ENCODE results near the gene MICALL1.
"Not testable (repeated sequence)": the region's sequence is repeated elsewhere in the genome, so short reads cannot be mapped to it uniquely, and the experiment has no call there.

Gene MICALL1

DNA sequence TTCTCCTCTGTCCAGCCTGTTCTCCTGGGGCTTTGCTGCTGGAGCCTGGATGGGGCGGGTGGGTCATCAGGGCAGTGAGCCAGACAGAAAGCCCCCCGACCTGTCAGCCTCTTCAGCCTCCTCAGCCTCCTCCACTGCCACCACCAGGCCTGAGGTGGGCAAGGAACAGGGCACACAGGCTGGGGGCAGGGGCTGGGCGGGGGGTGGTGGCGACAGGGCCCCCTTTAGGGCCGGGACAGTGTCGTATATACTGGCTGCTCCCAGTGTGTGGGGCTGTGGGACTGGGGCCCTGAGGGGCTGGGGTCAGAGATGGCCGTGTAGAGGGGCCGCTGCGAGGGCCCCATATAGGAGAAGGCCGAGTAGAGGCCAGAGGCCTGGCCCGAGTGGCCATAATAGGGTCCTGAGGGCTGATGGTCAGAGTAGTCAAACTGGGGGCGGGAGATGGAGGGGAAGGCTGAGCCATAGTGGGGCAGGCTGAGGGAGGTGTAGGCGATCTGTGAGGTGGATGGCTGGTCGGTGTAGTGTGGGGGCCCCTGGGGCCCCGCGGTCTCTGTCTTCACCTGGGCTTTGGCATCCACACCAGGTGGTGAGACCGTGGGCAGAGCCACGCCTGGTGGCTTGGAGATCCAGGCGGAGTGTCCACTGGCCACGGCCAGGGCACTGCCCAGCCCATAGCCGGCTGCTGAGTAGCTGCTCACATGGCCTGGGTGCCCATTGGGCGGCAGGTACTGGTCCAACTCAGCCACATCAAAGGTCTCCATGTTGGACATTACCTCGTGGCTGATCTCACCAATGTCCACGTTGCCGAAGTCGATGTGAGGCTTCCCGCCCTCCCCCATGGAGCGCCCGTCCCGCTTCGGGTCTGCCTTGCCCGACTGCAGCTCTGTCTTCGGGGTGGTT is 67.4 kb downstream of the MICALL1 start:
- no peak overlapping the region for H3K27ac ChIP-seq (replicated peaks)
- no peak for DNase-seq (ENCODE audit: low read depth in 1 of 2, low spot score in 1 of 2)
- H3K27me3 ChIP-seq (ENCODE audit: insufficient read depth, poor library complexity, severe bottlenecking), result no peaks in the 10 kb centered on the region
- H3K4me3 ChIP-seq (replicated peaks; ENCODE audit: insufficient read depth, low read length), result no peak overlapping the region
- TF ChIP-seq, protein P1, sequence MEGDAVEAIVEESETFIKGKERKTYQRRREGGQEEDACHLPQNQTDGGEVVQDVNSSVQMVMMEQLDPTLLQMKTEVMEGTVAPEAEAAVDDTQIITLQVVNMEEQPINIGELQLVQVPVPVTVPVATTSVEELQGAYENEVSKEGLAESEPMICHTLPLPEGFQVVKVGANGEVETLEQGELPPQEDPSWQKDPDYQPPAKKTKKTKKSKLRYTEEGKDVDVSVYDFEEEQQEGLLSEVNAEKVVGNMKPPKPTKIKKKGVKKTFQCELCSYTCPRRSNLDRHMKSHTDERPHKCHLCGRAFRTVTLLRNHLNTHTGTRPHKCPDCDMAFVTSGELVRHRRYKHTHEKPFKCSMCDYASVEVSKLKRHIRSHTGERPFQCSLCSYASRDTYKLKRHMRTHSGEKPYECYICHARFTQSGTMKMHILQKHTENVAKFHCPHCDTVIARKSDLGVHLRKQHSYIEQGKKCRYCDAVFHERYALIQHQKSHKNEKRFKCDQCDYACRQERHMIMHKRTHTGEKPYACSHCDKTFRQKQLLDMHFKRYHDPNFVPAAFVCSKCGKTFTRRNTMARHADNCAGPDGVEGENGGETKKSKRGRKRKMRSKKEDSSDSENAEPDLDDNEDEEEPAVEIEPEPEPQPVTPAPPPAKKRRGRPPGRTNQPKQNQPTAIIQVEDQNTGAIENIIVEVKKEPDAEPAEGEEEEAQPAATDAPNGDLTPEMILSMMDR (IDR thresholded peaks at IDR 0.05; ENCODE audit: insufficient read depth, low read length), result no peak
- TF ChIP-seq, protein P2, sequence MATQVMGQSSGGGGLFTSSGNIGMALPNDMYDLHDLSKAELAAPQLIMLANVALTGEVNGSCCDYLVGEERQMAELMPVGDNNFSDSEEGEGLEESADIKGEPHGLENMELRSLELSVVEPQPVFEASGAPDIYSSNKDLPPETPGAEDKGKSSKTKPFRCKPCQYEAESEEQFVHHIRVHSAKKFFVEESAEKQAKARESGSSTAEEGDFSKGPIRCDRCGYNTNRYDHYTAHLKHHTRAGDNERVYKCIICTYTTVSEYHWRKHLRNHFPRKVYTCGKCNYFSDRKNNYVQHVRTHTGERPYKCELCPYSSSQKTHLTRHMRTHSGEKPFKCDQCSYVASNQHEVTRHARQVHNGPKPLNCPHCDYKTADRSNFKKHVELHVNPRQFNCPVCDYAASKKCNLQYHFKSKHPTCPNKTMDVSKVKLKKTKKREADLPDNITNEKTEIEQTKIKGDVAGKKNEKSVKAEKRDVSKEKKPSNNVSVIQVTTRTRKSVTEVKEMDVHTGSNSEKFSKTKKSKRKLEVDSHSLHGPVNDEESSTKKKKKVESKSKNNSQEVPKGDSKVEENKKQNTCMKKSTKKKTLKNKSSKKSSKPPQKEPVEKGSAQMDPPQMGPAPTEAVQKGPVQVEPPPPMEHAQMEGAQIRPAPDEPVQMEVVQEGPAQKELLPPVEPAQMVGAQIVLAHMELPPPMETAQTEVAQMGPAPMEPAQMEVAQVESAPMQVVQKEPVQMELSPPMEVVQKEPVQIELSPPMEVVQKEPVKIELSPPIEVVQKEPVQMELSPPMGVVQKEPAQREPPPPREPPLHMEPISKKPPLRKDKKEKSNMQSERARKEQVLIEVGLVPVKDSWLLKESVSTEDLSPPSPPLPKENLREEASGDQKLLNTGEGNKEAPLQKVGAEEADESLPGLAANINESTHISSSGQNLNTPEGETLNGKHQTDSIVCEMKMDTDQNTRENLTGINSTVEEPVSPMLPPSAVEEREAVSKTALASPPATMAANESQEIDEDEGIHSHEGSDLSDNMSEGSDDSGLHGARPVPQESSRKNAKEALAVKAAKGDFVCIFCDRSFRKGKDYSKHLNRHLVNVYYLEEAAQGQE (IDR thresholded peaks at IDR 0.05; ENCODE audit: insufficient replicate concordance, low read depth), result no peak
- no peak for TF ChIP-seq POLR2AphosphoS5 (IDR thresholded peaks at IDR 0.05; ENCODE audit: low read depth)
- TF ChIP-seq GABPA (IDR thresholded peaks at IDR 0.05; ENCODE audit: low read depth), result no peak
- no peak for TF ChIP-seq SPI1 (IDR thresholded peaks at IDR 0.05; ENCODE audit: borderline replicate concordance, low read depth)

DNA sequence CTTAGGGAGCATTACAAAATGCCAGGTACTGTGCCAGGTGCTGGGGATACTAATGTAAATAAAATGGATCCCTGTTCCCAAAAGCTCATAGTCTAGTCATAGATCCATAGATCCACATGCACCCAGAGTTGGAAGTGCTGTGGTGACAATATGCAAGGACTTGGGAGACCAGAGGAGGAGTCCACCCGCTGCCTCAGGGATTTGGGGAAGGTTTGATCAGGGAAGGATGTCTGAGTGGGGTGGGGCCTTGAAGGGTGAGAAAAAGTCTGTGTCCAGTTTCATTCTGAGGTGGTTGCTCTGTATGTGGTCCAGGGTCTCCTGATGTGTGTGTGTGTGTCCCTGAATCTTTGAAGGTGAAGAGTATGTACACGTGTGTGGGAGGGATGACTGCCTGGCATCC is 69.1 kb downstream of the MICALL1 start:
- H3K27me3 ChIP-seq (ENCODE audit: insufficient read depth, poor library complexity, severe bottlenecking), result no peaks in the 10 kb centered on the region
- H3K4me3 ChIP-seq (replicated peaks; ENCODE audit: insufficient read depth, low read length), result no peak overlapping the region
- no peak overlapping the region for H3K27ac ChIP-seq (replicated peaks)
- no peak for DNase-seq (ENCODE audit: low read depth in 1 of 2, low spot score in 1 of 2)
- TF ChIP-seq, protein P1 (IDR thresholded peaks at IDR 0.05; ENCODE audit: insufficient read depth, low read length), result no peak
- TF ChIP-seq, protein P2 (IDR thresholded peaks at IDR 0.05; ENCODE audit: insufficient replicate concordance, low read depth), result no peak
- TF ChIP-seq GABPA (IDR thresholded peaks at IDR 0.05; ENCODE audit: low read depth) (no peak), POLR2AphosphoS5 (IDR thresholded peaks at IDR 0.05; ENCODE audit: low read depth) (no peak), SPI1 (IDR thresholded peaks at IDR 0.05; ENCODE audit: borderline replicate concordance, low read depth) (no peak)

DNA sequence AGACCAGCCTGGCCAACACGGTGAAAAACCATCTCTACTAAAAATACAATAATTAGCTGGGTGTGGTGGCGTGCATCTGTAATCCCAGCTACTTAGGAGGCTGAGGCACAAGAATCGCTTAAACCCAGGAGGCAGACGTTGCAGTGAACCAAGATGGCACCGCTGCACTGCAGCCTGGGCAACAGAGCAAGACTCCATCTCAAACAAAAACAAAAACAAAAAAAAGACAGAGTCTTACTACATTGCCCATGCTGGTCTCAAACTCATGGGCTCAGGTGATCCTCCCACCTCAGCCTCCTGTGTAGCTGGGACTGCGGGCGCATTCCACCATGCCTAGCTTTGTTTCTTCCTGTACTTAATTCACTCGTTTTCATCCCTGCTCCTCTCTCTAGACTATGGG is 69.9 kb downstream of the MICALL1 start:
- not testable (repeated sequence) for DNase-seq (ENCODE audit: low read depth in 1 of 2, low spot score in 1 of 2); H3K27ac ChIP-seq (replicated peaks); H3K4me3 ChIP-seq (replicated peaks; ENCODE audit: insufficient read depth, low read length); H3K27me3 ChIP-seq (ENCODE audit: insufficient read depth, poor library complexity, severe bottlenecking)

DNA sequence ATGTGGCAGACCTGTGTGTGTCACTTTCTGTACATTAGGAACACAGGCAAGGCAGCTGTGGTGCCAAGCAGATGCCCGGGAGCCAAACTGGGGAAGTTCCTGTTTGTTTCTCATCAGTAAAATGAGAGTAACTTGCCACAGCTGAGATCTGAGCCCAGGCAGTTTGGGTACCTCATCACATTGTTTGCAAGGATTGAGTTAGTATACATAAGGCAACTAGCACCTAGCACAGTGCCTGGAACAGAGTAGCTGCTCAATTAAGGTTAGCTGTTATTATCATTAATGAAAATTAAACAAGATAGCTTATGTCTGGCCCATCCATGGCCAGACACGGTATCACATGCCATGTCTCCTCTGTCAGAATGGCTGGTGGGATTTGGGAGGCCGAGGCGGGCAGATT is 70.5 kb downstream of the MICALL1 start:
- DNase-seq (ENCODE audit: low read depth in 1 of 2, low spot score in 1 of 2), result peak in 1 of 2 experiments; percentile 14
- no peak for TF ChIP-seq SPI1 (IDR thresholded peaks at IDR 0.05; ENCODE audit: borderline replicate concordance, low read depth)
- TF ChIP-seq, protein P2 (IDR thresholded peaks at IDR 0.05; ENCODE audit: insufficient replicate concordance, low read depth), result no peak
- TF ChIP-seq POLR2AphosphoS5 (IDR thresholded peaks at IDR 0.05; ENCODE audit: low read depth), result no peak
- TF ChIP-seq GABPA (IDR thresholded peaks at IDR 0.05; ENCODE audit: low read depth), result no peak
- TF ChIP-seq, protein P1 (IDR thresholded peaks at IDR 0.05; ENCODE audit: insufficient read depth, low read length), result no peak
- H3K27ac ChIP-seq (replicated peaks), result no peak overlapping the region
- H3K4me3 ChIP-seq (replicated peaks; ENCODE audit: insufficient read depth, low read length), result no peak overlapping the region
- H3K27me3 ChIP-seq (ENCODE audit: insufficient read depth, poor library complexity, severe bottlenecking), result no peaks in the 10 kb centered on the region

Data from HL-60 (cell line).